DND-41 (cell line): ENCODE results near the gene OSBPL10.

Source experiments
- ATAC-seq: fragments of 200-7000 bp; cut with Tn5 transposase; 3 replicates; pipeline ENCODE4 v1.9.1; 2021; ENCODE audit warnings: low read depth; ENCODE audit not compliant: insufficient read depth
- DNase-seq: peaks from one replicate; pipeline ENCODE4 v3.0.0-alpha.2; 2020
- H2AFZ ChIP-seq: 2 replicates; pipeline ENCODE4 v1.6.0; 2012; ENCODE audit warnings: low read depth, low read length
- H3K27ac ChIP-seq: 2 replicates; pipeline ENCODE4 v1.5.1; 2012; ENCODE audit warnings: low read length, inconsistent platforms
- H3K27me3 ChIP-seq: fragments of 200-600 bp; sonication (generic); 2 replicates; pipeline ENCODE4 v1.6.0; 2012; ENCODE audit warnings: low read length, mild to moderate bottlenecking, inconsistent platforms; ENCODE audit not compliant: insufficient read depth, poor library complexity
- H3K36me3 ChIP-seq: 2 replicates; pipeline ENCODE4 v1.5.1; 2012; ENCODE audit warnings: low read length, inconsistent platforms; ENCODE audit not compliant: insufficient read depth
- H3K4me1 ChIP-seq: 2 replicates; pipeline ENCODE4 v1.5.1; 2012; ENCODE audit warnings: mild to moderate bottlenecking, low read length; ENCODE audit not compliant: insufficient read depth
- H3K4me2 ChIP-seq: 2 replicates; pipeline ENCODE4 v1.6.0; 2012; ENCODE audit warnings: mild to moderate bottlenecking, moderate library complexity, low read length, inconsistent platforms; ENCODE audit not compliant: insufficient read depth
- H3K4me3 ChIP-seq, 2 experiments: fragments of 200-600 bp in 1 of 2; shearing (Covaris generic) in 1 of 2; 2 replicates each; pipeline ENCODE4 v1.5.1; 2012 to 2016; ENCODE audit warnings: inconsistent platforms in 2 of 2, low read length in 2 of 2, mild to moderate bottlenecking in 2 of 2, low read depth in 1 of 2, moderate library complexity in 1 of 2
- H3K79me2 ChIP-seq: 2 replicates; pipeline ENCODE4 v1.6.0; 2012; ENCODE audit warnings: low read length, inconsistent platforms; ENCODE audit not compliant: insufficient read depth
- H3K9ac ChIP-seq: 2 replicates; pipeline ENCODE4 v1.6.0; 2012; ENCODE audit warnings: low read depth, mild to moderate bottlenecking, inconsistent platforms, low read length, moderate library complexity
- H3K9me3 ChIP-seq: 2 replicates; pipeline ENCODE4 v1.5.1; 2012; ENCODE audit warnings: low read length, moderate library complexity, mild to moderate bottlenecking, inconsistent platforms; ENCODE audit not compliant: insufficient read depth, severe bottlenecking
- H4K20me1 ChIP-seq: 2 replicates; pipeline ENCODE4 v1.6.0; 2012; ENCODE audit warnings: low read length; ENCODE audit not compliant: insufficient read depth
- EZH2 ChIP-seq: IDR thresholded peaks from 3 replicates; pipeline ENCODE4 v1.6.1; 2012; ENCODE audit warnings: borderline replicate concordance, low read depth, mild to moderate bottlenecking, moderate library complexity, low read length, inconsistent platforms; ENCODE audit not compliant: severe bottlenecking
- TF ChIP-seq, protein P1 (sequence below): IDR thresholded peaks from 2 replicates; pipeline ENCODE4 v1.5.1; 2012; ENCODE audit warnings: borderline replicate concordance, low read length, moderate library complexity, mild to moderate bottlenecking; ENCODE audit not compliant: poor library complexity, severe bottlenecking; ENCODE audit errors: extremely low read depth

OSBPL10 gene, protein sequence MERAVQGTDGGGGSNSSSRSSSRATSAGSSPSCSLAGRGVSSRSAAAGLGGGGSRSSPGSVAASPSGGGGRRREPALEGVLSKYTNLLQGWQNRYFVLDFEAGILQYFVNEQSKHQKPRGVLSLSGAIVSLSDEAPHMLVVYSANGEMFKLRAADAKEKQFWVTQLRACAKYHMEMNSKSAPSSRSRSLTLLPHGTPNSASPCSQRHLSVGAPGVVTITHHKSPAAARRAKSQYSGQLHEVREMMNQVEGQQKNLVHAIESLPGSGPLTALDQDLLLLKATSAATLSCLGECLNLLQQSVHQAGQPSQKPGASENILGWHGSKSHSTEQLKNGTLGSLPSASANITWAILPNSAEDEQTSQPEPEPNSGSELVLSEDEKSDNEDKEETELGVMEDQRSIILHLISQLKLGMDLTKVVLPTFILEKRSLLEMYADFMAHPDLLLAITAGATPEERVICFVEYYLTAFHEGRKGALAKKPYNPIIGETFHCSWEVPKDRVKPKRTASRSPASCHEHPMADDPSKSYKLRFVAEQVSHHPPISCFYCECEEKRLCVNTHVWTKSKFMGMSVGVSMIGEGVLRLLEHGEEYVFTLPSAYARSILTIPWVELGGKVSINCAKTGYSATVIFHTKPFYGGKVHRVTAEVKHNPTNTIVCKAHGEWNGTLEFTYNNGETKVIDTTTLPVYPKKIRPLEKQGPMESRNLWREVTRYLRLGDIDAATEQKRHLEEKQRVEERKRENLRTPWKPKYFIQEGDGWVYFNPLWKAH

DNA sequence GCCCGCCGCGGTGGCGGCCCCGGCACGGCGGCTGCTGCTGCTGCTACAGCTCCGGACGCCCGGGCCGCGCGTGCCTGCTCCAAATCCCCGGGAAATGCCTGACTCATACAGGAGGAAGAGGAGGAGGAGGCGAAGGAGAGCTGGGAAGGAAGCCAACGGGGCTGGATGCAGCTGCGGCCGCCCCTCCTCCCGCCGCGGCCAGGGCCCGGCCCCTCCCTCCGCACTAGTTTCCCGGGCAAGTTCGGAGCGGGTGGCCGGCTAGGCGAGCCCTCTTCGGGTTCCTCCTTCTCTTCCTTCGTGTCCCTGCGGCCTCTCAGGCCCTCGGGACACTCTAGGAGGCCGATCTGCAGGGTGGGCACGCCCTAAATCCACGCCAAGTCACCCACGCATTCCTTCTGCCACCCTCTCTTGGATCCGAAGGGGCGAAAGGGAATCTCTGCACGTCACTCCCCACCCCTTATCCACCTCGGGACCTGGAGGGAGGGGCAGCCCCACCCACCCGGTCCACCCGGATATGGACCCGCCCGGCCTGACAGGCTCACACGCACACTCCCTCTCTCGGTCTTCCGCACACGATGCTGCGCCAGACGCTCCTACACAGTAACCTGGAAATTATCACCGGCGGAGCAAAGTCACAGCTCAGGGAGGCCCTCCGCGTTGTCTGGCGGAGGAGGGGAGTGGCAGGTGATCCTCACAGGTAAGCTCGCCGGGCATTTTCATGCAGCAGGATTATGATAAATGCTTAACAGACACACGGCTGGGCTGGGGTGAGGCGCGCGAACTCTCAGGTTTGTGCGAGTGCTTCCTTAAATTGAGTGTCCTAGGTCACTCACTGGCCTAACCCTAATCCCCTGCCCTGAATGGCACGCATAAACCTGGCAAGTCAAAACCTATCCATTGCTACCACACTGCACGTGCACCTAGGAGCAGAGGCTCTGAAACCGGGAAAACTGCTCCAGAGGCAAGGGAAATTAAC lies at the start of gene OSBPL10, which contains the start of gene ZNF860:
TSS of gene OSBPL10 (minus strand) at position 57 of the 976 bp plus-strand sequence. CDS start 83 bp downstream, outside the sequence.
TSS of gene ZNF860 (plus strand) at position 545 of the 976 bp plus-strand sequence. CDS start 7,330 bp downstream, outside the sequence.
- Histone ChIP-seq H3K4me3 (peak within 1 kb of the TSS; percentile 22 to 69; a peak in 3 of 4 replicates), H2AFZ (peak within 1 kb of the TSS; percentile 78), H3K9me3 (no peaks in the 10 kb centered on the region), H3K9ac (peak within 1 kb of the TSS; percentile 43), H3K79me2 (no peaks in the 10 kb centered on the region), H3K27ac (no peak within 1 kb of the TSS), H3K4me2 (peak within 1 kb of the TSS; percentile 98), H3K27me3 (peaks cover 23% of the 10 kb centered on the region), H3K4me1 (peaks cover 14% of the 10 kb centered on the region), H3K36me3 (no peaks in the 10 kb centered on the region), H4K20me1 (no peaks in the 10 kb centered on the region)
- TF ChIP-seq, protein P1, sequence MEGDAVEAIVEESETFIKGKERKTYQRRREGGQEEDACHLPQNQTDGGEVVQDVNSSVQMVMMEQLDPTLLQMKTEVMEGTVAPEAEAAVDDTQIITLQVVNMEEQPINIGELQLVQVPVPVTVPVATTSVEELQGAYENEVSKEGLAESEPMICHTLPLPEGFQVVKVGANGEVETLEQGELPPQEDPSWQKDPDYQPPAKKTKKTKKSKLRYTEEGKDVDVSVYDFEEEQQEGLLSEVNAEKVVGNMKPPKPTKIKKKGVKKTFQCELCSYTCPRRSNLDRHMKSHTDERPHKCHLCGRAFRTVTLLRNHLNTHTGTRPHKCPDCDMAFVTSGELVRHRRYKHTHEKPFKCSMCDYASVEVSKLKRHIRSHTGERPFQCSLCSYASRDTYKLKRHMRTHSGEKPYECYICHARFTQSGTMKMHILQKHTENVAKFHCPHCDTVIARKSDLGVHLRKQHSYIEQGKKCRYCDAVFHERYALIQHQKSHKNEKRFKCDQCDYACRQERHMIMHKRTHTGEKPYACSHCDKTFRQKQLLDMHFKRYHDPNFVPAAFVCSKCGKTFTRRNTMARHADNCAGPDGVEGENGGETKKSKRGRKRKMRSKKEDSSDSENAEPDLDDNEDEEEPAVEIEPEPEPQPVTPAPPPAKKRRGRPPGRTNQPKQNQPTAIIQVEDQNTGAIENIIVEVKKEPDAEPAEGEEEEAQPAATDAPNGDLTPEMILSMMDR = no peak
- no peak for TF ChIP-seq EZH2
- DNase-seq = no peak
- ATAC-seq = no peak

DNA sequence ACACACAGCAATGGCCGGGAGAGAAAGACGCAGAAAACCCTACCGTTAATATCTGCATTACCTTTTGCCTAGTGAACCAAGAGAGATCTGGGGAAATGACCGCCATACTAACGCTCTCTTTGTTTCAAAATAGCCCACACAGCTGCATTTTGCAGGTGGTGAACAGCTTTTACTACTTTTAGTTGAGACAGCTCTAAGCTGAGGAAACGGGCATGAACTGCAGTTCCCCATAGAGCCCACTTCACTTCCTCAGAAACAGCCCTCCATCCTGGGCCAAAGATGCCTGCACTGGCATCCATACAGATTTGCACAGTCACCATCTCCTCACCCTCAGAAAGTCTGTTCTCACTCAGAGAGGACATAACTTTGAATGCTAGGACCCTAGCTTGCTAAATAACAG lies 45.5 kb upstream of the OSBPL10 start:
- H3K9me3 ChIP-seq = no peaks in the 10 kb centered on the region
- no peaks in the 10 kb centered on the region for H4K20me1 ChIP-seq
- H3K27me3 ChIP-seq = no peaks in the 10 kb centered on the region
- TF ChIP-seq, protein P1 = no peak
- no peak for TF ChIP-seq EZH2
- DNase-seq (no peak), ATAC-seq (no peak)
- no peak overlapping the region for H3K4me3 ChIP-seq
- no peaks in the 10 kb centered on the region for H3K36me3 ChIP-seq
- no peak overlapping the region for H3K9ac ChIP-seq
- H3K79me2 ChIP-seq = no peaks in the 10 kb centered on the region
- no peak overlapping the region for H3K27ac ChIP-seq
- no peak overlapping the region for H2AFZ ChIP-seq
- H3K4me2 ChIP-seq = no peak overlapping the region
- H3K4me1 ChIP-seq = no peaks in the 10 kb centered on the region

DNA sequence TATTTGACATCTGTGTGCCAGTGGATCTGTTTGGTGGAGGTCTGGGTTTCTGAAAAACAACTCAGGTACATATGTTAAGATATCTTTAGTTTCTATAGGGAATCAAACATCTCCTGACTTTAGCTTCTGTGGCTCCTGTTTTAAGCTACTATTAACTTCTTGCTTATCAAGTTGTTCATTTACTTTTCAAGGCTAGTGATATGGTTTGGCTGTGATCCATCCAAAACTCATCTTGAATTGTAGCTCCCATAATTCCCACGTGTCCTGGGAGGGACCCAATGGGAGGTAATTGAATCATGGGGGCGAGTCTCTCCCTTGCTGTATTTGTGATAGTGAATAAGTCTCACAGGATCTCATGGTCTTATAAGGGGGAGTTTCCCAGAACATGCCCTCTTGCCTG lies 41.9 kb upstream of the OSBPL10 start:
- no peaks in the 10 kb centered on the region for H3K36me3 ChIP-seq
- no peak for DNase-seq
- no peak for ATAC-seq

More for the DNA sequence above, 41.9 kb upstream of the OSBPL10 start:
- H3K79me2 ChIP-seq = no peaks in the 10 kb centered on the region
- H3K4me2 ChIP-seq = no peak overlapping the region
- no peak overlapping the region for H3K4me3 ChIP-seq
- H3K9me3 ChIP-seq = no peaks in the 10 kb centered on the region
- H4K20me1 ChIP-seq = no peaks in the 10 kb centered on the region
- no peak overlapping the region for H3K27ac ChIP-seq
- TF ChIP-seq, protein P1 = no peak
- no peak for TF ChIP-seq EZH2
- H3K27me3 ChIP-seq = no peaks in the 10 kb centered on the region
- no peak overlapping the region for H2AFZ ChIP-seq
- H3K4me1 ChIP-seq = no peaks in the 10 kb centered on the region
- H3K9ac ChIP-seq = no peak overlapping the region
